Mucosa of descending colon (tissue), 3 donors: ENCODE measurements around the gene CPT1B. TPM values are rescaled to one million over a fixed set of nuclear protein-coding genes. Genes with fewer than 3 reads are reported as not detected.

ENCODE experiments used
- ATAC-seq: fragments of 200-7000 bp; cut with Tn5 transposase; one replicate; pipeline ENCODE4 v1.9.1; 2020; ENCODE audit warnings: mild to moderate bottlenecking, moderate library complexity
- DNase-seq, 3 donors: peaks; one replicate each; pipeline ENCODE4 v3.0.0-alpha.2; 2020
- H3K36me3 ChIP-seq: fragments of 200-600 bp; one replicate; pipeline ENCODE4 v1.8.0; 2021; ENCODE audit warnings: low read depth, mild to moderate bottlenecking
- H3K4me1 ChIP-seq: fragments of 200-600 bp; one replicate; pipeline ENCODE4 v1.8.0; 2021; ENCODE audit warnings: low read depth, mild to moderate bottlenecking
- H3K4me3 ChIP-seq: fragments of 200-600 bp; one replicate; pipeline ENCODE4 v1.8.0; 2021; ENCODE audit warnings: mild to moderate bottlenecking
- H3K9me3 ChIP-seq: fragments of 200-600 bp; one replicate; pipeline ENCODE4 v1.8.0; 2021; ENCODE audit warnings: mild to moderate bottlenecking
- intact Hi-C, 2 donors: fragments of 100-400 bp; cut with DNase I in 1 of 2; cut with micrococcal nuclease in 1 of 2; formaldehyde crosslinking; loops; one replicate each; pipeline versions ENCODE4 v1.11.0 to v1.11.1; 2022; cut with DNase I, micrococcal nuclease
- total RNA-seq, 3 donors: library from RNA; stranded (reverse); fragmentation: NEBNext Ultra II Directional in 2 of 3; extraction: Animal tissue kit (Norgen Biotek cat#: 25700) in 2 of 3; gene quantifications; one replicate each; pipeline versions ENCODE4 v1.2.1 to v1.2.4, GENCODE V29; 2021 to 2023
- TF ChIP-seq, protein P1 (sequence below): fragments of 200-600 bp; IDR thresholded peaks from one replicate; pipeline ENCODE4 v1.8.0; 2022; ENCODE audit warnings: antibody characterized with exemption, mild to moderate bottlenecking
- donor health status: DM: no; HTN: no; CAD: no; lungs with moderate emphysema.
- donor health status: DM: no; HTN: no; CAD: no.
- donor health status: DM: no; HTN: yes; CAD: no.

CPT1B gene
- total RNA-seq, 3 donors from 2014 or later, result 24.5 to 51.6 (median 29.9) TPM

DNA sequence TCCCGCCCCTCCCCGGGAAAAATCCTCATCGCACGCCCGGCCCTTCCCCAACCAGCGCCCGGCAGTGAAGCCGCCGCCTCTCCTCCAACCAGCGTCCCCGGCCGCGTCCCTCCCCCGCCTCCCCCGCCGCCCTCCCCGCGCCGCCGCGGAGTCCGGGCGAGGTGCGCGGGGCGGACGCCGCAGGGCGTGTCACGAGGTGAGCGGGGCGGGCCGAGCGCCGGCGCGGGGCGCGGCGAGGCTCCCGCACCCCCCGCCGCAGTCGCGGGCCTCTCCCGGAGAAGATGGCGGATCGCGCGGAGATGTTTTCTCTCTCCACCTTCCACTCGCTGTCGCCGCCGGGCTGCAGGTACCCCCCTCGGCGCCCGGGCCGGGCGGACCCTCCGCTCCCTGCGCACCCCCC lies 22.3 kb upstream of the CPT1B start, which contains the start of gene MAPK8IP2:
Gene MAPK8IP2 (plus strand): TSS at position 256 of the 400 bp plus-strand sequence. CDS start 26 bp downstream, at position 282.
- intact Hi-C loops, result no loop called here
- Histone ChIP-seq H3K36me3 (no peaks in the 10 kb centered on the region), H3K4me1 (peaks cover 3% of the 10 kb centered on the region), H3K4me3 (no peak within 1 kb of the TSS), H3K9me3 (no peaks in the 10 kb centered on the region)
- DNase-seq (peak in 1 of 3 donors; percentile 65), ATAC-seq (peak; percentile 78)
- TF ChIP-seq, protein P1, sequence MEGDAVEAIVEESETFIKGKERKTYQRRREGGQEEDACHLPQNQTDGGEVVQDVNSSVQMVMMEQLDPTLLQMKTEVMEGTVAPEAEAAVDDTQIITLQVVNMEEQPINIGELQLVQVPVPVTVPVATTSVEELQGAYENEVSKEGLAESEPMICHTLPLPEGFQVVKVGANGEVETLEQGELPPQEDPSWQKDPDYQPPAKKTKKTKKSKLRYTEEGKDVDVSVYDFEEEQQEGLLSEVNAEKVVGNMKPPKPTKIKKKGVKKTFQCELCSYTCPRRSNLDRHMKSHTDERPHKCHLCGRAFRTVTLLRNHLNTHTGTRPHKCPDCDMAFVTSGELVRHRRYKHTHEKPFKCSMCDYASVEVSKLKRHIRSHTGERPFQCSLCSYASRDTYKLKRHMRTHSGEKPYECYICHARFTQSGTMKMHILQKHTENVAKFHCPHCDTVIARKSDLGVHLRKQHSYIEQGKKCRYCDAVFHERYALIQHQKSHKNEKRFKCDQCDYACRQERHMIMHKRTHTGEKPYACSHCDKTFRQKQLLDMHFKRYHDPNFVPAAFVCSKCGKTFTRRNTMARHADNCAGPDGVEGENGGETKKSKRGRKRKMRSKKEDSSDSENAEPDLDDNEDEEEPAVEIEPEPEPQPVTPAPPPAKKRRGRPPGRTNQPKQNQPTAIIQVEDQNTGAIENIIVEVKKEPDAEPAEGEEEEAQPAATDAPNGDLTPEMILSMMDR, result no peak

DNA sequence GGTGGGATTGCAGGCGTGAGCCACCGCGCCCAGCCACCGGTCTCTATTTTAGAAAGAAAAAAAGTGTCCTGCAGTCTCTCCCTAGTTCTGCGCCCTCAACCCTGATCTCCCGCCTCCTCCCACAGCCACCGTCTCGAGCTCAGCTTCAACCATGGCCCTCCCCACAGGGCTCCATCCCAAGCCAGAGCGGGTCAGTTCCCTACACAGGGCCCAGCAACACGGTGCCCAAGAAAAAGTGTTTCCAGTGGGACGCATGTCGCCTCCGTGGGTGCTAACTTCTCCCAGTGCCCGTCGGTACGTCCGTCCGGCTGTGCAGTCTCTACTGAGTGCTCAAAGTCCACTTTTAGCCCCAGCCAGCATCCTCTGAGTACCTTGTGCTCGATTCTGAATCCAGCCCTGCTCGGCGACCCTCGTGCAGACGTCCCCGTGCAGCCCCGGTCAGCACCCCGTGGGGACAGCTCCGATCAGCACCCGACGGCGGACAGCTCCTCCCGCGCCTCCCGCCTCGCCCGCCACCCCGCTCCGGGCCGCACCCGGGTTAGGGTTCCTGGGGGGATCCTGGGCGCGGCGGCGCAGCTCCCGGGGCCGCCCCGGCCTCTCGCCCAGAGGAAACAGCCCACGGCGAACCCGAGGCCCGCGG lies 21.7 kb upstream of the CPT1B start:
- H3K4me3 ChIP-seq, result no peak overlapping the region
- intact Hi-C loops, result no loop called here
- ATAC-seq (peak; percentile 83), DNase-seq (peak in 2 of 3 donors; percentile 69 to 75)
- peaks cover 3% of the 10 kb centered on the region for H3K4me1 ChIP-seq
- H3K36me3 ChIP-seq, result no peaks in the 10 kb centered on the region
- TF ChIP-seq, protein P1, result no peak
- H3K9me3 ChIP-seq, result no peaks in the 10 kb centered on the region

DNA sequence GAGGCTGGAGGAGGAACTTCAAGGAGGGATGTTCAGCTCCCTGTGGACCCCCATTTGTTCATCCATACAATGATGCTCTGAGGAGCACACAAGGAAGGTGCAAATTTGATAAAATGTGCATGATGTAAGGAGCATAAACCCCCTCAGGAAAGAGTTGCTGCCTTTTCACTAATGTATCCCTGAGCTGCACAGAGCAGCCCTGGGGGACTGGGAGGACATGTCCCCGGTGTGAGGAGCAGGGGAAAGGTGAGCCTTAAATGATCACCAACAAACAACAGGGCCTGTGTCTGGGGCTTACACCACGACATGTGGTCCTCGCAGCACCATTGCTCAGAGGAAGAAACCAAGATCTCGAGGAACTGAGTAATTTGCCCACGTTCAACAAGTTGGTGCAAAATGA lies 18.9 kb upstream of the CPT1B start:
- H3K36me3 ChIP-seq, result no peaks in the 10 kb centered on the region
- TF ChIP-seq, protein P1, result no peak
- no peaks in the 10 kb centered on the region for H3K9me3 ChIP-seq
- H3K4me3 ChIP-seq, result no peak overlapping the region
- no peak for ATAC-seq
- DNase-seq, result no peak
- intact Hi-C loops, result no loop called here
- peaks cover 3% of the 10 kb centered on the region for H3K4me1 ChIP-seq

DNA sequence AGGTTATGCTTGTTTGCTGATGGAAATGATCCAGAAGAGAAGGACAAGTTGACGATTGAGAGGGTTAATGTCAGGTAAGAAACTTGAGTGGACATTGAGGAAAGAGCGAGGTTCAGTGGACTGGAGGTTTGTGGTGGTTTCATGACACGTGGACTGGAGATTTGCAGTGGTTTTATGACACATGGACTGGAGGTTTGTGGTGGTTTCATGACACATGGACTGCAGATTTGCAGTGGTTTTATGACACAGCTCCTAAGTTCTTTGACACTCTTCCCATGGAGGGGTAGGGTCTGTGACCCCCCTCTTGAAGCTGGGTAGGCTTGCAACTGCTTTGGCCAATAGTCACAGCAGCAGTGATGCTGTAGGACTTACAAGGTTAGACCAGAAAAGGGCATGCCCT lies 17.0 kb upstream of the CPT1B start:
- Histone ChIP-seq H3K4me3 (no peak overlapping the region), H3K4me1 (no peaks in the 10 kb centered on the region), H3K9me3 (no peaks in the 10 kb centered on the region), H3K36me3 (no peaks in the 10 kb centered on the region)
- no peak for DNase-seq
- TF ChIP-seq, protein P1, result no peak
- intact Hi-C loops, result no loop called here
- ATAC-seq, result no peak

DNA sequence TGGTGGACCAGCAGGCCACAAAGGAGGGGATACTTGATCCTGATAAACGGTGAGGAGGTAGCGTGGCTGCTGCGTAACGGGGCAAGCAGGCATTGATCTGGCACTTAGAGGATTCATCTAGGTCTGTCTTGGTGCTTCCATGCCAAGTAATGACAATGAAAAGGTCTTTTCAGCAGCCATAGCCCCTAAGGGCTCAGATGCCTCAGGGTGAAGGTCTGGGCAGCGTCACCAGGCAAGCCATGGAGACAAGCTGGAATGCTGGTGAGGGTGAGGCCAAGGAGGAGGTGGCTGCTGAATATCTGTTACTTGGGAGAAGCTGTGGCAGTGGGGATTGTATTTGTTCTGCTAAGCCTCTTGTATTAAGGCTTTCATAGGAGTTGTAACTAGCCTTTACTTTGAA lies 9.2 kb upstream of the CPT1B start:
- Histone ChIP-seq H3K36me3 (no peaks in the 10 kb centered on the region), H3K9me3 (no peaks in the 10 kb centered on the region), H3K4me3 (no peak overlapping the region), H3K4me1 (peaks cover 10% of the 10 kb centered on the region)
- DNase-seq, result no peak
- TF ChIP-seq, protein P1, result no peak
- no peak for ATAC-seq
- intact Hi-C loops, result no loop called here
